ENCODE data around the gene KCNH8.

KCNH8 gene

GRCh38 chr3:19147905-19148767 is at the start of gene KCNH8:
KCNH8 (plus strand) TSS chr3:19148510; CDS start chr3:19148720, 210 bp downstream.
- DNase-seq, result peak; percentile 52

GRCh38 chr3:19102654-19103290 is 45.5 kb upstream of the KCNH8 start:
- DNase-seq, result peak; percentile 1

GRCh38 chr3:19103510-19103909 is 44.8 kb upstream of the KCNH8 start:
- DNase-seq, result no peak

GRCh38 chr3:19104459-19104858 is 43.9 kb upstream of the KCNH8 start:
- DNase-seq, result no peak

GRCh38 chr3:19105826-19106225 is 42.5 kb upstream of the KCNH8 start:
- DNase-seq, result no peak

GRCh38 chr3:19106307-19106706 is 42.0 kb upstream of the KCNH8 start:
- no peak for DNase-seq

- no peak for DNase-seq
Observed at GRCh38 chr3:19107719-19108118, 40.6 kb upstream of the KCNH8 start.

- DNase-seq, result no peak
Observed at GRCh38 chr3:19110335-19110895, 37.9 kb upstream of the KCNH8 start.

- DNase-seq, result no peak
Observed at GRCh38 chr3:19114461-19114860, 33.8 kb upstream of the KCNH8 start.

- DNase-seq, result no peak
Observed at GRCh38 chr3:19116239-19116638, 32.1 kb upstream of the KCNH8 start.

- DNase-seq, result no peak
Observed at GRCh38 chr3:19124752-19125151, 23.6 kb upstream of the KCNH8 start.

GRCh38 chr3:19139863-19140262 is 8.4 kb upstream of the KCNH8 start:
- DNase-seq, result no peak

GRCh38 chr3:19146685-19147650 is 1.3 kb upstream of the KCNH8 start:
- peak; percentile 79 for DNase-seq

- peak; percentile 13 for DNase-seq
Observed at GRCh38 chr3:19148768-19149091, 420 bp downstream of the KCNH8 start.

- peak; percentile 0 for DNase-seq
Observed at GRCh38 chr3:19149368-19149767, 1.1 kb downstream of the KCNH8 start.

GRCh38 chr3:19151171-19151570 is 2.9 kb downstream of the KCNH8 start:
- no peak for DNase-seq

GRCh38 chr3:19154693-19155250 is 6.5 kb downstream of the KCNH8 start:
- DNase-seq, result no peak

- no peak for DNase-seq
Observed at GRCh38 chr3:19155375-19155774, 7.1 kb downstream of the KCNH8 start.

- no peak for DNase-seq
Observed at GRCh38 chr3:19159966-19160635, 11.8 kb downstream of the KCNH8 start.

GRCh38 chr3:19165654-19166053 is 17.3 kb downstream of the KCNH8 start:
- DNase-seq, result no peak

GRCh38 chr3:19171794-19172193 is 23.5 kb downstream of the KCNH8 start:
- DNase-seq, result no peak

GRCh38 chr3:19173945-19174344 is 25.6 kb downstream of the KCNH8 start:
- no peak for DNase-seq
